ENCODE results near the gene TMCC1.

The TMCC1 gene

DNA sequence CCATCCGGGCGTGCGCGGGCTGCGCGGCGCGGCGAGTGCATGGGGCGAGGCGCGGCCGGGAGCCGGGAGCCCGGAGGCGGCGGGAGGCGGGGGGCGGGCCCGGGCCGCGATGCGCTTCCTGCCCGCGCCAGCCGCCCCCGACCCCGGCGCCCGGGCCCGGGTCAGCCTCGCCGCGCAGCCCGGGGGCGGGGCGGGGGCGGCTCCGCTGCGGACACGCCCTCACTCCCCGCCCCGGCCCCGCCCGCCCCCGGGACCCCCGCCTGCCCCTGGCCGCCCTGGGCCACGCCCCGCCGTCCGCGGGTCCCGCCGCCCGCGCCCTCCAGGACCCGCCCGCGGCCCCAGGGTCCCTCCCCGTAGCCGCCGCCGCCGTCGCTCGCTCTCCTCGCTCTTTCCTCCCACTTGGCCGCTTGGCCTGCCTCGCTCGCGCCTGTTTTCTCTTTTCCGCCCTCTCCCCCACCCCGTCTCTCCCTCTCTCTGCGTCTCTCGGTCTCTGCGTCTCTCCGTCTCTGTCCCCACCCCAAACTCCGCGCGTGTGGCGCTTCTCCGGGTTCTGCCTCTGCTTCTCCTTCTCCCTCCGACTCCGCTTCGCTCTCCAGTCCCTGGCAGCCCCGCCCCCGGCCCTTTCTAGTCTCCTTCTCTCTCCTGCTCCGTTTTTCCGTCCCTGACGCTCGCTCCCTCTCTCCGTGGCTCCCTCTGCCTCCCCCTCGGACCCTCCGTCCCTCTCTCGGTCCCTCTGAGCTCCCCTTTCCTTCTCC lies 286.7 kb downstream of the TMCC1 start, which contains the start of gene PLXND1:
Gene PLXND1 (minus strand): TSS at position 41 of the 755 bp plus-strand sequence. CDS start 37 bp downstream, at position 4.
- ChIA-PET POLR2A (no interaction called here), CTCF (no interaction called here)
- peak; percentile 77 for DNase-seq (ENCODE audit: extremely low spot score)
- TF ChIP-seq NFRKB (IDR thresholded peaks at IDR 0.05): no peak
- TF ChIP-seq FOXM1 (IDR thresholded peaks at IDR 0.05; ENCODE audit: borderline replicate concordance): no peak
- TF ChIP-seq FOXA1 (IDR thresholded peaks at IDR 0.05): no peak
- TF ChIP-seq SUZ12 (IDR thresholded peaks at IDR 0.05): no peak
- no peak for TF ChIP-seq CTBP1 (IDR thresholded peaks at IDR 0.05; ENCODE audit: borderline replicate concordance)
- no peak for TF ChIP-seq ZNF384 (IDR thresholded peaks at IDR 0.05)
- no peak for TF ChIP-seq FOXK2 (IDR thresholded peaks at IDR 0.05)
- TF ChIP-seq BHLHE40 (IDR thresholded peaks at IDR 0.05; ENCODE audit: borderline replicate concordance): no peak
- TF ChIP-seq SP1 (IDR thresholded peaks at IDR 0.05): no peak

DNA sequence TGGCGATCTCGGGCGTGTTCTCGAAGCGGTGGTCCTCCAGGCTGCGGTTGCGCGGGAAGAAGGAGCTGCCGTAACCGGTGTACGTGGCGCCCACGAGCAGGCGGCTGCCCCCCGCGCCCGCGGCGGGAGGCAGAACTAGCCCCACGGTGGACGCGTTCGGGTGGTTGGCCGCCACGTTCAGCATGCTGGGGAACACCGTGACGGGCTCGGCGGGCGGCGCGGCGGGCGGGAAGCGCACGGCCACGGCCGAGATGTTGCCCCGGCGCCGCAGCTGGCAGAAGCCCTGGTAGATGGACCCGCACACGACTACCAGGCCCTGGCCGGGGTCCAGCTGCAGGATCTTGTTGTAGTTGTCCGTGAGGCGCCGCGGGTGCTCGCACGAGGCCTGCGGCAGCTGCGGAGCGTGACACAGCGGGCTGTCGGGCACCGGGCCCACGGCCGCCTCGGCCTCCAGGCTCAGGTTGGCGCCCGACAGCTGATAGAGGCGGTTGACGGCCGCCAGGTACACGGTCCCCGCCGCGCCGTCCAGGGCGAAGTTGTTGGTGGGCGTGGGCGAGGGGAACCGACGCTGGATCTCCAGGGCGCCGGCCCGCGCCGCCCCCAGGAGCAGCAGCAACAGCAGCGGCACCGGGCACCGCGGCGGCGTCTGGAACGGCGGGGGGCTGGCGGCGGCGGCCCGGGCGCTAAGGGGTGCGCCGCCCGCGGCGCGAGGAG lies 287.4 kb downstream of the TMCC1 start:
- POLR2A ChIA-PET: interaction anchor here (0.8 kb wide), 1 partner anchor 13 kb away, joined by 3 read pairs; no protein-coding TSS in a partner anchor
- no peak for TF ChIP-seq ELF4 (IDR thresholded peaks at IDR 0.05)
- TF ChIP-seq L3MBTL2 (conservative IDR thresholded peaks at IDR 0.05): peak; percentile 11; the same call in 1 of the 2 replicates
- no peak for TF ChIP-seq SP1 (IDR thresholded peaks at IDR 0.05)
- peak; percentile 33 for DNase-seq (ENCODE audit: extremely low spot score)
- CTCF ChIA-PET: interaction anchor here (1.1 kb wide), 1 partner anchor 116 kb away, joined by 3 read pairs; no protein-coding TSS in a partner anchor

DNA sequence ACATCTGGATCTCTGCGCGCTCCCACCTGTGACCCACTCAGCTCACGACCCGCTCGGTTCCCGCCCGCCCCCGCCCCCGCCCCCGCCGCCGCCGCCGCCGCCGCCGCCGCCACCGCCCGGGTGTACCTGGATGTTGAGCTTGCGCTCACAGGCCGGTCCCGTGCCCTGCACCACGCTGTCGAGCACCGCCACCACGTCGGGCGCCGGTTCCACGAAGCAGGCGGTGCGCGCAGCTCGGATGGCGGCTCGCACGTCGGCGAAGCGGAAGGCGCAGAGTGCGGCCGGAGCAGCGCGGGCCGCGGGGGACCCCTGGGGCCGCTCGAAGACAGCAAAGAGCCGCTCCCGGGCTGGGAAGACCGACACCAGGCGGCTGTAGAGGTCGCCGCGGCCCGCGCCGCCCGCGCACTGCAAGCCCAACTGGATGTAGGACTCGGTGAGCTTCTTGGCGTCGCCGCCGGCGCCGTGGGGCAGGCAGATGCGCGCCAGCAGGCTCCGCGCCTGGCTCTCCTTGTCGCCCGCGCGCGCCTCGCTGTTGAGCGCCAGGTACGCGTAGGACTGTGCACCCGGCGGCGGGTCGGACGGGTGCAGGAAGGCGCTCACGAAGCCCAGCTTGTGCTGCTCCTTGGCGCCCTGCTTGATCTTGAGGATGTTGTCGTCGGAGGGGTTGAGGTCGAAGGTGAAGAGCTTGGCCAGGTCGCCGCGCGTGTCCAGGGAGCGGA lies 288.1 kb downstream of the TMCC1 start:
- POLR2A ChIA-PET: interaction anchor here (0.8 kb wide), 1 partner anchor 12 kb away, joined by 3 read pairs; no protein-coding TSS in a partner anchor
- CTCF ChIA-PET: interaction anchor here (1.1 kb wide), 1 partner anchor 115 kb away, joined by 3 read pairs; no protein-coding TSS in a partner anchor
- TF ChIP-seq L3MBTL2 (conservative IDR thresholded peaks at IDR 0.05): peak; percentile 47; the same call in 1 of the 2 replicates
- TF ChIP-seq HDGF (IDR thresholded peaks at IDR 0.05; ENCODE audit: borderline replicate concordance): no peak
- TF ChIP-seq SP1 (IDR thresholded peaks at IDR 0.05): no peak
- TF ChIP-seq LEF1 (IDR thresholded peaks at IDR 0.05; ENCODE audit: borderline replicate concordance): no peak
- TF ChIP-seq TARDBP (IDR thresholded peaks at IDR 0.05): no peak
- TF ChIP-seq ARNT (IDR thresholded peaks at IDR 0.05): no peak
- TF ChIP-seq ZNF384 (IDR thresholded peaks at IDR 0.05): no peak
- DNase-seq (ENCODE audit: extremely low spot score): peak; percentile 52

DNA sequence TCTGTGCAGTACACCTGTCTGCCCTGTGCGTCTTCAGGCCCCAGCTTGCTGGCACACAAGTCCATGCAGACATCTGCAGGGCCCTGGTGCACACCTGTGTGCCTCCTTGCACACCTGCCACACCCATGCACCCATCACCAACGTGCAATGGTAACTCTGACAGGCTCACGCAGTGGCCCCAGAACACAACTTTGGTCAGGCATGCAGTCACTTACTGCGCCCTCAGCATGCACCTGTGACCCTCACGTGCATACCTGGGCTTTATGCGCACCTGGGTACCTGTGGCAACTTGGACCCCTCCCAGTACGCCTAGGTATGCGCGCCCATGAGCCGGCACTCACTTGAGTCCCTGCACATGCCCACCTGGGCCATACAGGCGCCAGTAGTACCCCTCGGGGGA lies 288.7 kb downstream of the TMCC1 start:
- no peak for DNase-seq (ENCODE audit: extremely low spot score)
- ChIA-PET CTCF (no interaction called here), POLR2A (interaction anchor here (1.4 kb wide), 1 partner anchor 22 kb away, joined by 3 read pairs; no protein-coding TSS in a partner anchor)
- TF ChIP-seq FOXM1 (IDR thresholded peaks at IDR 0.05; ENCODE audit: borderline replicate concordance) (no peak), FOXA1 (IDR thresholded peaks at IDR 0.05) (no peak), ZNF384 (IDR thresholded peaks at IDR 0.05) (no peak), ELF4 (IDR thresholded peaks at IDR 0.05) (no peak), NFRKB (IDR thresholded peaks at IDR 0.05) (no peak), LEF1 (IDR thresholded peaks at IDR 0.05; ENCODE audit: borderline replicate concordance) (no peak), BHLHE40 (IDR thresholded peaks at IDR 0.05; ENCODE audit: borderline replicate concordance) (no peak), HDGF (IDR thresholded peaks at IDR 0.05; ENCODE audit: borderline replicate concordance) (no peak), SUZ12 (IDR thresholded peaks at IDR 0.05) (no peak), L3MBTL2 (conservative IDR thresholded peaks at IDR 0.05) (no peak), CTBP1 (IDR thresholded peaks at IDR 0.05; ENCODE audit: borderline replicate concordance) (no peak), SP1 (IDR thresholded peaks at IDR 0.05) (no peak), TARDBP (IDR thresholded peaks at IDR 0.05) (no peak), ARNT (IDR thresholded peaks at IDR 0.05) (no peak), FOXK2 (IDR thresholded peaks at IDR 0.05) (no peak)
- TF ChIP-seq, protein P1, sequence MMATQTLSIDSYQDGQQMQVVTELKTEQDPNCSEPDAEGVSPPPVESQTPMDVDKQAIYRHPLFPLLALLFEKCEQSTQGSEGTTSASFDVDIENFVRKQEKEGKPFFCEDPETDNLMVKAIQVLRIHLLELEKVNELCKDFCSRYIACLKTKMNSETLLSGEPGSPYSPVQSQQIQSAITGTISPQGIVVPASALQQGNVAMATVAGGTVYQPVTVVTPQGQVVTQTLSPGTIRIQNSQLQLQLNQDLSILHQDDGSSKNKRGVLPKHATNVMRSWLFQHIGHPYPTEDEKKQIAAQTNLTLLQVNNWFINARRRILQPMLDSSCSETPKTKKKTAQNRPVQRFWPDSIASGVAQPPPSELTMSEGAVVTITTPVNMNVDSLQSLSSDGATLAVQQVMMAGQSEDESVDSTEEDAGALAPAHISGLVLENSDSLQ (IDR thresholded peaks at IDR 0.05): no peak

DNA sequence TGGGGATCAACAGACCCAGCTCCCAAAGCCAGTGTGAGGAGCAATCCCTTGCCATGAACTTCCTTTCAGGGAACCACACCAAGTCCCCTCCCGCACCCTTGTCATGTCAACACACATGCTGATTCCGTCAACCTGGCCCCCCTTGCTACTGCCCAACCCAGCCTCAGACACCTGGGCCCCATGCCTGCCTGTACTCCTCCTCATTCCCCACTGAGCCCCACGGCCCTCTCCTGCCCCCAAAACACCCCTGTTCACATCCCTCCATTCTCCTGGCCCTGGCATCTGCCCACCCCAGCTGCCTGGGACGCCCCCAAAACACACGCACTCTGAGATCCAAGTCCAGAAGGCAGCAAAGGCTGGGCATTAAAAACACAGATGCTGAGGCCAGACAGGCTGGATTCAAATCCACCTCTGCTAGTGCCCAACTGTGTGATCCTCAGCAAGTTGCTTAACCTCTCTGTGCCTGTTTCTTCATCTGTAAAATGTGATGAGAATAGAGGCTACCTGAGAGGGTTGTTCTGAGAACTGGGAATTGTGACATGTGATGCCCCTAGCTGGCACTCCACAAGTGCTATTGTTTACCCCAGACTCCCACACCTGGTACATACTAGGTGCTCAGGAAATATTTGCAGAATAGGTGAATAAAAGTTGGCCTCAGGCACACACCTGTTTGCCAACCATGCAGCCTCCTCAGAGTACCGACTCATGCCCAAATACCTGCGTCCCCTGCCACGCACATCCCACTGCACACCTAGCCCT lies 289.3 kb downstream of the TMCC1 start:
- ChIA-PET CTCF (interaction anchor here (1.0 kb wide), 1 partner anchor 114 kb away, joined by 3 read pairs; no protein-coding TSS in a partner anchor), POLR2A (interaction anchor here (1.4 kb wide), 1 partner anchor 23 kb away, joined by 3 read pairs; no protein-coding TSS in a partner anchor)
- DNase-seq (ENCODE audit: extremely low spot score): no peak
- TF ChIP-seq FOXA1 (IDR thresholded peaks at IDR 0.05) (no peak), FOXK2 (IDR thresholded peaks at IDR 0.05) (no peak), CTBP1 (IDR thresholded peaks at IDR 0.05; ENCODE audit: borderline replicate concordance) (no peak), ELF4 (IDR thresholded peaks at IDR 0.05) (no peak), NFRKB (IDR thresholded peaks at IDR 0.05) (no peak), HDGF (IDR thresholded peaks at IDR 0.05; ENCODE audit: borderline replicate concordance) (no peak), ZNF384 (IDR thresholded peaks at IDR 0.05) (no peak)

DNA sequence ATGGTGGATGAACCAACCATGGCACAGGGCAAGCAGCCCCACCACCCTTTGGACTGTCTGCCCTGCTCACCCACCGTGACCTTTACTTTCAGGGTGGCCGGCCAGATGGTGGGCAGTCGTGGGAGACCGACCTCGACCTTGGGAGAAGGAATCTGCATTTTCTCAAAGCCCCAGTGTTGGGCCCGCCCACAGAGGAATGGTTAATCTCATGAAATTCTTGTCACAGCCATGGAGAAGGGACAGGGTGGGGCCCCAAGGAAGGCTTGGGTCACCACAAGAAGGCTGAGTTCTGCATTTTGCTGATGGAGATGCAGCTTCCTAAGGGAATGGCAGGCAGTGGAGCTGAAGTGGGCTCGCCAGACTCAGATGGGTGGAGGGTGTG lies 290.0 kb downstream of the TMCC1 start:
- POLR2A ChIA-PET: interaction anchor here (1.4 kb wide), 1 partner anchor 24 kb away, joined by 3 read pairs; no protein-coding TSS in a partner anchor
- TF ChIP-seq FOXA1 (IDR thresholded peaks at IDR 0.05) (no peak), ARNT (IDR thresholded peaks at IDR 0.05) (no peak)
- CTCF ChIA-PET: interaction anchor here (1.0 kb wide), 1 partner anchor 113 kb away, joined by 3 read pairs; no protein-coding TSS in a partner anchor
- no peak for DNase-seq (ENCODE audit: extremely low spot score)
